Activated T-helper 2 cell treated with anti-CD3 and anti-CD28 coated beads, Interferon-gamma antibody, Interleukin-2, Interleukin-4, amounts not matched to agents 10 μg/mL and 5 μg/mL and 100 μg/mL, durations not matched to agents 14 hours and 24 hours and 36 hours (primary cell): ENCODE data around the gene THG1L. TPM values are rescaled to one million over a fixed set of nuclear protein-coding genes. Genes with fewer than 3 reads are reported as not detected.

ENCODE experiments used
- DNase-seq: peaks from one replicate; pipeline ENCODE4 v3.0.0; 2021; ENCODE audit warnings: low spot score
- H3K27ac Mint-ChIP-seq: one replicate; pipeline ENCODE4 v1.8.0; 2021; ENCODE audit warnings: mixed read lengths
- H3K27me3 Mint-ChIP-seq: one replicate; pipeline ENCODE4 v1.8.0; 2021; ENCODE audit warnings: low read depth, mixed read lengths
- H3K36me3 Mint-ChIP-seq: one replicate; pipeline ENCODE4 v1.8.0; 2021; ENCODE audit warnings: low read depth, mixed read lengths
- H3K4me1 Mint-ChIP-seq: one replicate; pipeline ENCODE4 v1.8.0; 2021; ENCODE audit warnings: low read depth, mixed read lengths
- H3K4me3 Mint-ChIP-seq: one replicate; pipeline ENCODE4 v1.8.0; 2021; ENCODE audit warnings: low read depth, mild to moderate bottlenecking, moderate library complexity, mixed read lengths
- H3K9me3 Mint-ChIP-seq: one replicate; pipeline ENCODE4 v1.8.0; 2021; ENCODE audit warnings: mixed read lengths
- intact Hi-C: fragments of 100-400 bp; cut with micrococcal nuclease; formaldehyde crosslinking; loops from one replicate; pipeline ENCODE4 v1.15.1; 2023
- total RNA-seq: library from RNA; stranded (reverse); gene quantifications from 2 replicates; pipeline ENCODE4 v1.2.3, GENCODE V29; 2022

Gene THG1L
- total RNA-seq, 1 donor from 2014 or later, result 28.8 TPM

DNA sequence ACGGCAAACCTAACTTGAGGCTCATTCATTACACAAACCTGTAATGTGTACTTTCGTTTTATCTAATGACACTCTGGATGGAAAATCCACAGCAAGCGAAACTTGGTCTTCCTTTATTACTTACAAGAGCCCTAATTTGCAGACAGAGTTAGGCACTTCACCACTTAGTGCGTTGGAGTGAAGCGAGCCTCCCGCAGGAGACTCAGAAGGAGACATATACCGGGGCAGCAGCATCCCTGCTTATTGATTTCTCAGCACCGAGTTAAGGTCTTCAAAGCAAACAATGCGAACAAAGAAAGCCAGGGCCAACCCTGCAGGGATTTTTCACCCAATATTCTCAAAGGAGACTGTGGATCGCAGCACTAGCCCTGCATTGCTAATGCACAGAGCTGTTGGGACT lies 40.9 kb downstream of the THG1L start:
- H3K36me3 Mint-ChIP-seq, result no peaks in the 10 kb centered on the region
- H3K27me3 Mint-ChIP-seq, result peaks cover 5% of the 10 kb centered on the region
- intact Hi-C loops, result no loop called here
- no peak overlapping the region for H3K4me3 Mint-ChIP-seq
- H3K27ac Mint-ChIP-seq, result no peak overlapping the region
- H3K4me1 Mint-ChIP-seq, result no peaks in the 10 kb centered on the region
- DNase-seq, result no peak
- no peaks in the 10 kb centered on the region for H3K9me3 Mint-ChIP-seq

DNA sequence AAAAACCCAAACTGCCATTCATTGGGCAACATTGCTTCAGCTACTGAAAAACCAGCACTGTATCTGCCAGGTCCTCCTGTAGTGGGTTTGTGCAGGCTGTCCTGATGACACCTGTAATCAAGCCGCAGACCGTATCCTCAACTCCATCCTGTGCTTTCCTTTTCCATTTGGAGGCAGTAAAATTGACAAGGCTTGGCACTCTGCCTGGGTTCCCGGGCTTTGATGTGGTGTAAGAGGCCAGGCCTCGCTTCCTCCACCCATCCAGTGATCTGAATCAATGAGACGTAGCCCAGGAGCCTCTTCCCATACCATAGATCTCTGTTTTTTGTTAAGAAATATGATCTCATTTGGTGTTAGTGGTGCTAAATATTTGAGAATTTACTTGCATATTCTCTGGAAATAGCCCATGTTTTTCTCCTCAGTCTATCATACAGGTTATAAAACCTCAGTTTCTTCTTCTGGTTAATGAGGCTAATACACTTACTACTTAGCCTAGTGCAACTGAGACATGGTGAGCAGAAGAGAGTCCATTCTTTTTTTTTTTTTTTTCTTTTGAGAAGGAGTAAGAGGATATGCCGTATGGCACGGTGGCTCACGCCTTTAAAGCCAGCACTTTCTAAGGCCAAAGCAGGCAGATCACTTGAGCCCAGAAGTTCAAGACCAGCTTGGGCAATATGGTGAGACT lies 47.0 kb downstream of the THG1L start:
- Mint-ChIP-seq H3K9me3 (no peaks in the 10 kb centered on the region), H3K27me3 (peaks cover 2% of the 10 kb centered on the region), H3K27ac (no peak overlapping the region), H3K4me1 (no peaks in the 10 kb centered on the region), H3K4me3 (no peak overlapping the region), H3K36me3 (no peaks in the 10 kb centered on the region)
- no peak for DNase-seq
- intact Hi-C loops, result no loop called here

DNA sequence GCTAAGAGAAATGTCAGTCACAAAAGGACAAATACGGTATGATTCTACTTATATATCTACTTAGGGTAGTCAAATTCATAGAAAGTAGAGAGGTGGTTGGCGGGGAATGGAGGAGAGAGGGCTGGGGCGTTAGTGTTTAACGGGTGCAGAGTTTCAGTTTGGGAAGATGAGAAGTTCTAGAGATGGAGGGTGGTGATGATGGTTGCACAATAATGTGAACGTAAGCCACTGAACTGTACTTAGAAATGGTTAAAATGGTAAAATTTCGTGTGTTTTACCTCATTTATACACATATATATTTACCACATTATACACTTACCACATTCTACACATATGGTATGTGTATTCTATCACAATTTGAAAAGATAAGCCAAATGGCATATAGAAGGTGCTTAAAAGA lies 48.0 kb downstream of the THG1L start:
- peaks cover 2% of the 10 kb centered on the region for H3K27me3 Mint-ChIP-seq
- H3K4me1 Mint-ChIP-seq, result peaks cover 2% of the 10 kb centered on the region
- H3K27ac Mint-ChIP-seq, result no peak overlapping the region
- peaks cover 3% of the 10 kb centered on the region for H3K36me3 Mint-ChIP-seq
- no peak for DNase-seq
- intact Hi-C loops, result no loop called here
- H3K4me3 Mint-ChIP-seq, result no peak overlapping the region
- H3K9me3 Mint-ChIP-seq, result no peaks in the 10 kb centered on the region

- H3K9me3 Mint-ChIP-seq, result no peaks in the 10 kb centered on the region
- no peak overlapping the region for H3K4me3 Mint-ChIP-seq
- peaks cover 52% of the 10 kb centered on the region for H3K36me3 Mint-ChIP-seq
- H3K27ac Mint-ChIP-seq, result no peak overlapping the region
- no peak for DNase-seq
- no peaks in the 10 kb centered on the region for H3K27me3 Mint-ChIP-seq
- intact Hi-C loops, result no loop called here
- H3K4me1 Mint-ChIP-seq, result peaks cover 3% of the 10 kb centered on the region
Measured at GRCh38 chr5:157785801-157786200, 54.6 kb downstream of the THG1L start.

Other genes with a start within 250 kb of the THG1L start
- 229 and 237 TPM in 2 replicates for gene ADAM19, start 155.6 kb upstream of the THG1L start, total RNA-seq
- 0.11 TPM in 2 replicates for gene SOX30, start 79.0 kb upstream of the THG1L start, total RNA-seq
- 0.30 TPM in 1 of 2 replicates, not detected in the other for gene C5orf52, start 59.9 kb upstream of the THG1L start, total RNA-seq
- 8.7 and 8.9 TPM in 2 replicates for gene LSM11, start 12.3 kb downstream of the THG1L start, total RNA-seq
- gene CLINT1, start 127.7 kb downstream of the THG1L start, total RNA-seq, result 95.2 and 100 TPM in 2 replicates